NCI-H2171 (cell line): ENCODE measurements around the gene CYP2J2.
A peak's percentile ranks its signal among the peaks of the same experiment; 100 is the strongest.
"Not testable (repeated sequence)": the region's sequence is repeated elsewhere in the genome, so short reads cannot be mapped to it uniquely, and the experiment has no call there.

Experiments used
- DNase-seq: peaks from one replicate; lab custom pipeline; 2025; lab: John Stamatoyannopoulos, UW

The CYP2J2 gene

GRCh38 chr1:59926381-59927123 lies at the start of gene CYP2J2:
Gene CYP2J2 (minus strand): TSS chr1:59926773. CDS start chr1:59926746, 27 bp downstream.
- peak; percentile 71 for DNase-seq

- no peak for DNase-seq
Observed at GRCh38 chr1:59973719-59974118, 47.1 kb upstream of the CYP2J2 start.

GRCh38 chr1:59972216-59972927 lies 45.8 kb upstream of the CYP2J2 start:
- DNase-seq: peak; percentile 89

GRCh38 chr1:59971464-59971911 lies 44.9 kb upstream of the CYP2J2 start:
- peak; percentile 72 for DNase-seq

- DNase-seq: not testable (repeated sequence)
Observed at GRCh38 chr1:59969542-59970175, 43.1 kb upstream of the CYP2J2 start.

- DNase-seq: not testable (repeated sequence)
Observed at GRCh38 chr1:59968746-59969145, 42.2 kb upstream of the CYP2J2 start.

GRCh38 chr1:59967780-59968179 lies 41.2 kb upstream of the CYP2J2 start:
- no peak for DNase-seq

- DNase-seq: peak; percentile 21
Observed at GRCh38 chr1:59967141-59967697, 40.6 kb upstream of the CYP2J2 start.

GRCh38 chr1:59952065-59952464 lies 25.5 kb upstream of the CYP2J2 start:
- DNase-seq: peak; percentile 1

- no peak for DNase-seq
Observed at GRCh38 chr1:59949648-59950047, 23.1 kb upstream of the CYP2J2 start.

- no peak for DNase-seq
Observed at GRCh38 chr1:59948990-59949389, 22.4 kb upstream of the CYP2J2 start.

- peak; percentile 54 for DNase-seq
Observed at GRCh38 chr1:59947047-59947938, 20.7 kb upstream of the CYP2J2 start.

- no peak for DNase-seq
Observed at GRCh38 chr1:59945790-59946189, 19.2 kb upstream of the CYP2J2 start.

- no peak for DNase-seq
Observed at GRCh38 chr1:59939393-59939792, 12.8 kb upstream of the CYP2J2 start.

- DNase-seq: no peak
Observed at GRCh38 chr1:59937636-59938210, 11.2 kb upstream of the CYP2J2 start.

- DNase-seq: no peak
Observed at GRCh38 chr1:59936358-59936821, 9.8 kb upstream of the CYP2J2 start.

GRCh38 chr1:59928996-59929395 lies 2.4 kb upstream of the CYP2J2 start:
- no peak for DNase-seq

- peak; percentile 22 for DNase-seq
Observed at GRCh38 chr1:59927213-59927612, 640 bp upstream of the CYP2J2 start.

GRCh38 chr1:59924653-59925052 lies 1.9 kb downstream of the CYP2J2 start:
- DNase-seq: no peak

GRCh38 chr1:59921258-59921899 lies 5.2 kb downstream of the CYP2J2 start:
- DNase-seq: not testable (repeated sequence)
